GM12872 (cell line): ENCODE data around the gene ST8SIA5.

Experiments
- TF ChIP-seq, protein P1 (sequence below): IDR thresholded peaks from 3 replicates; pipeline ENCODE4 v1.5.1; 2011; ENCODE audit warnings: low read depth, mild to moderate bottlenecking, low read length, moderate library complexity; ENCODE audit not compliant: insufficient read depth

The ST8SIA5 gene

GRCh38 chr18:46678785-46679399 is 78.0 kb downstream of the ST8SIA5 start:
- TF ChIP-seq, protein P1, sequence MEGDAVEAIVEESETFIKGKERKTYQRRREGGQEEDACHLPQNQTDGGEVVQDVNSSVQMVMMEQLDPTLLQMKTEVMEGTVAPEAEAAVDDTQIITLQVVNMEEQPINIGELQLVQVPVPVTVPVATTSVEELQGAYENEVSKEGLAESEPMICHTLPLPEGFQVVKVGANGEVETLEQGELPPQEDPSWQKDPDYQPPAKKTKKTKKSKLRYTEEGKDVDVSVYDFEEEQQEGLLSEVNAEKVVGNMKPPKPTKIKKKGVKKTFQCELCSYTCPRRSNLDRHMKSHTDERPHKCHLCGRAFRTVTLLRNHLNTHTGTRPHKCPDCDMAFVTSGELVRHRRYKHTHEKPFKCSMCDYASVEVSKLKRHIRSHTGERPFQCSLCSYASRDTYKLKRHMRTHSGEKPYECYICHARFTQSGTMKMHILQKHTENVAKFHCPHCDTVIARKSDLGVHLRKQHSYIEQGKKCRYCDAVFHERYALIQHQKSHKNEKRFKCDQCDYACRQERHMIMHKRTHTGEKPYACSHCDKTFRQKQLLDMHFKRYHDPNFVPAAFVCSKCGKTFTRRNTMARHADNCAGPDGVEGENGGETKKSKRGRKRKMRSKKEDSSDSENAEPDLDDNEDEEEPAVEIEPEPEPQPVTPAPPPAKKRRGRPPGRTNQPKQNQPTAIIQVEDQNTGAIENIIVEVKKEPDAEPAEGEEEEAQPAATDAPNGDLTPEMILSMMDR = no peak

DNA sequence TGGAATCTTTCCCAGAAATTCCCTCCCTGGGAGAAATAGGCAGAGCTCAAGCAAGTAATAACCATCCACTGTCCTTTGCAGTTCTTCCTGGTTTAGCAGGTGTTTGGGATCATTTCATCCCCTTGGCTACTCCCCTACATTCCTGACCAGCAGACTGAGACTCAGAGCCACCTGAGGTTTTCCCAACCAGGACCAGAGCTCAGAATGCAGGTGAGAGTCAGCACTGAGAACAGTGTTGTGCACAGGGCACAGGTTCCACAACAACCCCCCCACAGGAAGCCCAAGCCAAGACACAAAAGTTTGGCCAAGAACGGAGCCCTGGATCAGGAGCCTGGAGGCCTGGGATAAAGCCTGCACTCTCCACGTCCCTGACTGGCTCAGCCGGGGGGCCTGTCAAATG is 78.8 kb downstream of the ST8SIA5 start:
- TF ChIP-seq, protein P1 = no peak

DNA sequence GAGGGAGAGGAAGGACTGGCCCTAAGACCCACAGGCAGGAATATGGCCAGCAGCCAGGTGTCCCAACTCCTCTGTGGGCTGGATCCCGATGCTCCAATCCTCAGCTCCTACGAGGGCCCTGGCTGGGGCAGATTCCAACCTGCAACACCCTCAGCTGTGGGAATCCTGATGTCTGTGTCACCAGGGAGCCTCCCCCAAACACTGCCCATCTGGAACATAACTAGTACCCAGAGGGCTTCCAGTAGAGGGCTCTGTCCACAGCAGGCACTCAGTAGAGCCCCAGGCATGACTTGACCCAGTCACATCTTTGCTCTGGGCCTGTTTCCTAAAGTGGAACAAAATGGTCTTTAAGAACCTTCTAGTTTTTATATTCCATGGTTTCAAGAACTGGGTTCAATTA is 79.2 kb downstream of the ST8SIA5 start:
- TF ChIP-seq, protein P1 = peak; percentile 28; the same call in 1 of the 3 replicates

- TF ChIP-seq, protein P1 = no peak
These were observed 80.5 kb downstream of the ST8SIA5 start for GRCh38 chr18:46676182-46676835.

DNA sequence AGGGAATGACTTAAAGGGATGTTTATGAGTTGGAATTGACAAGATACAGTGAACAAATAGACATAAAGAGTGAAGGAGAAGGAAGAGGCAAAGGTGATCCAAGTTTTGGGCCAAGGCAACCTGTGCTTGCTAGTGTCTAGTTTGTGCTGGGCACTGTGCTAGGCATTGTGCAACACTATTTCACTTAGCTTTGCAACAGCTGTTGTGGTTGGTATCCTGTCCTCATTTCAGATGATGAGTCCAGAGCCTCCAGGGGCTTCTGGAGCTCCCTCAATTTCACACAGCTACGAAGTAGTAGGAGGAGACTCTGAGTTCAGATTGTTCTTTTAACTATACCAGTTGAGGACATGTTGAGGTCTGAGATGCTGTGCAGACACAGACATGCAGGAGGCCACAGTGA is 81.7 kb downstream of the ST8SIA5 start:
- TF ChIP-seq, protein P1 = no peak

- TF ChIP-seq, protein P1 = no peak
These were observed 84.5 kb downstream of the ST8SIA5 start for GRCh38 chr18:46672062-46672970.

- TF ChIP-seq, protein P1 = no peak
These were observed 88.2 kb downstream of the ST8SIA5 start for GRCh38 chr18:46668694-46669093.
